Astrocyte of the spinal cord (primary cell): ENCODE data around the gene UBE2L3.

Source experiments
- DNase-seq: peaks from one replicate; pipeline ENCODE4 v3.0.0; 2011; ENCODE audit warnings: low read depth, low spot score
- H3K4me3 ChIP-seq: 2 replicates; pipeline ENCODE4 v1.5.1; 2011; ENCODE audit warnings: low read depth, mild to moderate bottlenecking, low read length, moderate library complexity
- CTCF ChIP-seq: IDR thresholded peaks from 2 replicates; pipeline ENCODE4 v1.5.1; 2012; ENCODE audit warnings: low read depth, mild to moderate bottlenecking, low read length, inconsistent platforms
- in situ Hi-C: cut with HindIII; loops from 2 replicates; pipeline ENCODE4 v1.10.0; 2017; ENCODE audit warnings: low sequenced_read_pairs

Gene UBE2L3

GRCh38 chr22:21624120-21624879 is 56.8 kb downstream of the UBE2L3 start:
- in situ Hi-C loops, result no loop called here
- TF ChIP-seq CTCF, result peak; percentile 71
- DNase-seq, result no peak
- H3K4me3 ChIP-seq, result no peak overlapping the region

GRCh38 chr22:21624880-21625791 is 57.6 kb downstream of the UBE2L3 start:
- DNase-seq, result no peak
- in situ Hi-C loops, result no loop called here
- H3K4me3 ChIP-seq, result no peak overlapping the region
- TF ChIP-seq CTCF, result no peak

GRCh38 chr22:21626073-21626734 is 58.7 kb downstream of the UBE2L3 start:
- DNase-seq, result no peak
- no peak overlapping the region for H3K4me3 ChIP-seq
- in situ Hi-C loops, result no loop called here
- TF ChIP-seq CTCF, result no peak

GRCh38 chr22:21626735-21627469 is 59.4 kb downstream of the UBE2L3 start:
- H3K4me3 ChIP-seq, result no peak overlapping the region
- TF ChIP-seq CTCF, result no peak
- no peak for DNase-seq
- in situ Hi-C loops, result no loop called here

- H3K4me3 ChIP-seq, result peak overlapping the region; percentile 89
- TF ChIP-seq CTCF, result no peak
- in situ Hi-C loops, result no loop called here
- DNase-seq, result no peak
These were observed 61.1 kb downstream of the UBE2L3 start for GRCh38 chr22:21628386-21629254.
